RPMI7951 (cell line): ENCODE measurements around the gene TFAP2C. TPM values are rescaled to one million over a fixed set of nuclear protein-coding genes. Genes with fewer than 3 reads are reported as not detected.

Source experiments
- DNase-seq: peaks from one replicate; pipeline ENCODE4 v3.0.0-alpha.2; 2012; ENCODE audit warnings: low read depth
- total RNA-seq: library from RNA; depleted of rRNA; stranded (reverse); fragments of >200 nt; shearing (Covaris generic); gene quantifications from 2 replicates; pipeline ENCODE4 v1.2.3, GENCODE V29; 2014; rRNA removed

Gene TFAP2C
- total RNA-seq = 104 and 106 TPM in 2 replicates

DNA sequence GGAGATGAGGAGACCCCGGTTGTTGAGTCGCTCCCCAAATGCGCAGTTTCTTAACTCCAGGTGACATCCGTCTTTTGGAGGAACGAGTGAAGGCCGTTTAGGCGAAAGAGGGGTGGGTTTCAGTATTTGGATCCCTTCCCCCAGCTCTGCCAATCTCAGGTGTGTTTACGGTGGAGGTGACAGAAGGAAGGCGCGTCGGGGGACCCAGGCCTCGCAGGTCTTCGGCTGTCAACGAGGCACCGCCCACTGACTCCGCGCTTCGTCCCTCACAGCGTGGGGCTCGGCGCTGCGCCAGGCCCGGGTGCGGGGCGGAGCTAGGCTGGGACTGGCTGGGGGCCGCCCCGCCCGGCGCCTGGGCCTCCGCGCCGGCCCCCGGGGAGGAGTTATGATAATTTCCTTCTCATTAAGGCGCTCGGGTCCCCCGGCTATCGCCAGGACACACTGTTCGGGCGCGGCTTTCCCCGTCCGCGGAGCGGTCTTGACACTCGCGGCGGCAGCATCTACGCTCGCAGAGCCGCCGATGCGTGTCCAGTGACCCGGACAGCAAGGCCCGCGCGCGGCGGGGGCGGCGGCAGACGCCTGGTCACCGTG is at the start of gene TFAP2C:
Gene TFAP2C (plus strand): TSS at position 434 of the 591 bp plus-strand sequence. CDS start 239 bp downstream, outside the sequence.
- DNase-seq = peak; percentile 97

DNA sequence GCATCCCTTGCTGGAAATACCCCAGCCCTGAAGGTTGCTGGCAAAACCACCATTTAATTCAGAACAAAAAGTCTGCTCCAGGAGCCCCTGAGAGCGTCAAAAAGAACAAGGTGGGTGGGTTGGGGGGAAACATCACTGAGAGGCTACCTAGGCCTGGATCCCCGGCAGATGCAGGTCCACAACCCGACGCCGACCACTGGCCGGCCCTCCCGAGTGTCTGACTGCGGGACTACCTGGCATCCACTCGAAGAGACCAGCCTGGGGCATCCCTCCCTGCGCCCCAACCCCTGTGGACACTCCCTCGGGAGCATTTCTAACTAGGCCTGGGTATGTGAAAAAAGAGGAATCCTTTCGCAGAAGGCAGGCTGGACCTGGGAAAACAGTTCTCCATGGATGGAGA is 48.9 kb upstream of the TFAP2C start:
- no peak for DNase-seq

- DNase-seq = no peak
These were observed 47.4 kb upstream of the TFAP2C start for GRCh38 chr20:56581701-56582100.

DNA sequence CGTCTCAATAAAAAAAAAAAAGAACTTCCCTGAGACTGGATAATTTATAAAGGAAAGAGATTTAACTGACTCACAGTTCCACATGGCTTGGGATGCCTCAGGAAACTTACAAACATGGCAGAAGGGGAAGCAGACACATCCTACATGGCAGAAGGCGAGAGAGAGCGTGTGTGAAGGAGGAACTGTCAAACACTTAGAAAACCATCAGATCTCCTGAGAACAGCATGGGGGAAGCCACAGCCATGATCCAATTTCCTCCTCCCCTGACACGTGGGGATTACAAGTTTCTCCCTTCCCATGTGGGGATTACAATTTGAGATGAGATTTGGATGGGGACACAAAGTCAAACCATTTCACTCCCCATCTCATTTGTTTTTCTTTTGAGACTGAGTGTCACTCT is 46.6 kb upstream of the TFAP2C start:
- no peak for DNase-seq

DNA sequence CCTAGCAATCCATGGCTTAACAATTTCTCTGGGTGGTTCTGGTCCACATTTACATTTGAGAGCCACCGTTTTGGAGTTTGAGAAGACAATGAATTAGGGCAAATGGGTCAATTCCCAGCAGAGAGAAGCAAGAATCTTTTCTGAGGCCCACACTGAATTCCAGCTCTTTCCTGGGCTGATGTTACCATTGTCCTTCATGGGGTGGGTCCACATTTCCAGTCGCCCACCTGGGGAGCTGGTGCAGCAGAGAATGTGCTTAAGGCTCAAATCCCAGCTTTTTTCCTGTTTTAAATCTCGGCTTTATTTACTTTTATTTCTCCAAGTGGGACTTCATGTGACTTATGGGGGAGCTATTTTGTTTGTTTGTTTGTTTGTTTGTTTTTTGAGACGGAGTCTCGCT is 44.2 kb upstream of the TFAP2C start:
- no peak for DNase-seq

GRCh38 chr20:56587307-56588041 is 41.6 kb upstream of the TFAP2C start:
- DNase-seq = no peak

GRCh38 chr20:56588996-56589395 is 40.1 kb upstream of the TFAP2C start:
- no peak for DNase-seq

- no peak for DNase-seq
These were observed 39.5 kb upstream of the TFAP2C start for GRCh38 chr20:56589633-56590032.

DNA sequence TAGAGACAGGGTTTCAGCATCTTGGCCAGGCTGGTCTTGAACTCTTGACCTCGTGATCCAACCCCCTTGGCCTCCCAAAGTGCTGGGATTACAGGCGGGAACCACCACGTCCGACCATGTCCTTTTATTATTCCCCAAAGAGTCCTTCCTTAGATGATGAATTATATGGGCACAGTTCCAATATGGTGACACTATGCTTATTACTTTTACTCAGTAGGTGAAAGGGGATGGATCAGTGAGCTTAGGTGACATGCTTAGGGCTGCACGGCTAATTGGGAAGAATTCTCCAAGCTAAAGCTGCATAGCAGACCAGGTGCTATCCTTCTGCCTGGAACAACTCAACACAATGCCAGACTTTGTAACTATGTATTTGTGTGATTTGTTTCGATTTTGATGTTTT is 38.2 kb upstream of the TFAP2C start:
- DNase-seq = no peak

GRCh38 chr20:56592211-56592610 is 36.9 kb upstream of the TFAP2C start:
- DNase-seq = no peak

DNA sequence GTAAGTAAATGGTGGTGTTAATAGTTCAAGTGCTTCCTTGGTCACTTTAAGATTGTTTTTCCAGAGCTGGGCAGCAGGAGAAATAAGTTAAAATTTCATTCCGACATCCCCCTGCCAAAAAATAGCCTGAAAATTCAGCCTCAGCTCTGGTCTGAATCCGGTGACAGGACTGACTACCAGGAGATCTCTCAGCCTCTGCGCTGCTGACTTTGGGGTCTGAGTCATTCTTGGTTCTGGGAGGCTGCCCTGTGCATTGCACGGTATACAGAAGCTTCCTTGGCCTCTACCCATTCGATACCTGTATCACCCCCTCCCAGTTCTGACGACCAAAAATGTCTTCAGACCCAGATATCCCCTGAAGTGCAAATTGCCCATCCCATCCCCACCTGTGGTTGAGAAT is 36.3 kb upstream of the TFAP2C start:
- no peak for DNase-seq

DNA sequence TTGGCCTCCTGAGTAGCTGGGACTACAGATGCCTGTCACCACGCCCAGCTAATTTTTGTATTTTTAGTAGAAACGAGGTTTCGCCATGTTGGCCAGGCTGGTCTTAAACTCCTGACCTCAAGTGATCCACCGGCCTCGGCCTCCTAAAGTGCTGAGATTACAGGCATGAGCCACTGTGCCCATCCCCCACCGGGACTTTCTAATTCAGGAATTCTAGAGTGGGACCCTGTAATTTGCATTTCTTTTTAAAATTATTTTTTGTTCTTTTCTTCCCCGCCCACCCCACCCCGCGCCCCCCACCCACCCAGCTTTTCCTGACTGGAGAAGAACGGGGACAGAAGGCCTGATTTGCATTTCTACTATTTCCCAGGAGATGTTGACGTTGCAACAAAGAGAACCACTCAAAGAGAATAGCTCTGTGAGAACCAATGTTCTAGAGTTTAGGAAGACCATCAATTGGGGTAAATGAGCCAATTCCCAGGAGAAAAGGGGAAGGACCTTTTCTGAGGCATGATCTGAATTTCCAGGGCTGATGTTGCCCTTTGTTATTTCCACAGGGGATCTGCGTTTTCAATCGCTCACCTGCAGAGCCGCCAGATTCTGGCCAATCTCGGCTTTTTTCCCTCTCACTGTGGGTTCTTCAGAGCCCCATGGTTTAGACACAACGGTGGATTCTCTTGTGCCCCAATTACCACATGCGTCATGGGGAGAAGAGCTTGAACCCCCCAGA is 33.2 kb upstream of the TFAP2C start:
- DNase-seq = no peak

DNA sequence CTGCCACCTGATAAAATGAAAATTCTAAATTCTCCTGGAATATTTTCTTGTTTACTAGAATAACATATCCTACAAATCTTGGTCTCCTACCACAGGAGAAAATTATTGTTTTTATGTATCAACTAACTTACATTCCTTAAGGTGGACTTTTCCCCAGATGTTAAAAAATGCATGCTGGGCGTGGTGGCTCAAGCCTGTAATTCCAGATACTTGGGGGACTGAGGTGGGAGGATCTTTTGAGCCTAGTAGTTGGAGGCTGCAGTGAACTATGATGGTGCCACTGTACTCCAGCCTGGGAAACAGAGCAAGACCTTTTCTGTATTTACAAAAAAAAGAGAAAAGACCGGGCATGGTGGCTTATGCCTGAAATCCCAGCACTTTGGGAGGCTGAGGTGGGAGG is 27.9 kb upstream of the TFAP2C start:
- no peak for DNase-seq

- DNase-seq = no peak
These were observed 24.4 kb upstream of the TFAP2C start for GRCh38 chr20:56604673-56605072.

GRCh38 chr20:56605261-56605996 is 23.7 kb upstream of the TFAP2C start:
- no peak for DNase-seq

GRCh38 chr20:56606174-56606945 is 22.7 kb upstream of the TFAP2C start:
- no peak for DNase-seq

DNA sequence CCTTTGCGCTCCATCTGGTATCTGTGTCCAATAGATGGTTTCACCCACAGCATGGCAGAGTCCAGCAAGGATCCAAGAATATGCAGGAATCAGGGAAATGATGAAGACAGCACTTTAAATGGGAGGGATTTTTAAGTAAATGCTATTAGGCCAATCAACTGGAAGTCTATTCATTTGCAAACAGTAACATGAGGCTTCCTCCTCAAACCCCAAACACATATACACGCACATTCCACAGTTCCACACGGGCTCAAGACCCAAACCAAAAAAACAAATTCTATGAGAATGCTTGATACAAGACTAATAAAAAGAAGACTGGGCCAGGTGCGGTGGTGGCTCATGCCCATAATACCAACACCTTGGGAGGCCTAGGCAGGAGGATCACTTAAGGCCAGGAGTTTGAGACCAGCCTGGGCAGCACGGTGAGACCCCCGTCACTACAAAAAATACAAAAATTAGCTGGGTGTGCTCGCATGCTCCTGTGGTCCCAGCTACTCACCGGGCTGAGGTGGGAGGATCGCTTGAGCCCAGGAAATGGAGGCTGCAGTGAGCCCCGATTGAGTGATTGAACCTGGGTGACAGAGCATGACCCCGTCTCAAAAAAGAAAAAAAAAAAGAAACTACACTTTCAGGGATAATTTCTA is 21.9 kb upstream of the TFAP2C start:
- DNase-seq = no peak

DNA sequence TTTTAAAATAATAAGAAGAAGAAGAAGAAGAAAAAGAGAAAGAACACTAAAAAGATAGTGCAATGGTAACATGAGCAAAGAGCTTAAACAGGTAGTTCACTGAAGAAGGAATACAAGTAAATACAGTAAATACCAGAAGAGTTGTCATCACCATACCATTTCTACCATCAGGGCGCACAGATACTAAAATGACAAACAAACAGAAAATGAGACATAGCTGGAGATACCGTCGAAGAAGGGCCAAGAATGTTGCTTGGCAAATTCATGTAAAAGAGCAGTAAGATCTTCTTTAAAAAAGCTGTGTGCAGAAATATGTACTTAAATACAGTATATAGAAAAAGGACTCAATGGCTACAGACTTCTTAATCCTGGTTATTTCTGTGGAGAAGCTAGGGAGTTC is 20.7 kb upstream of the TFAP2C start:
- no peak for DNase-seq

DNA sequence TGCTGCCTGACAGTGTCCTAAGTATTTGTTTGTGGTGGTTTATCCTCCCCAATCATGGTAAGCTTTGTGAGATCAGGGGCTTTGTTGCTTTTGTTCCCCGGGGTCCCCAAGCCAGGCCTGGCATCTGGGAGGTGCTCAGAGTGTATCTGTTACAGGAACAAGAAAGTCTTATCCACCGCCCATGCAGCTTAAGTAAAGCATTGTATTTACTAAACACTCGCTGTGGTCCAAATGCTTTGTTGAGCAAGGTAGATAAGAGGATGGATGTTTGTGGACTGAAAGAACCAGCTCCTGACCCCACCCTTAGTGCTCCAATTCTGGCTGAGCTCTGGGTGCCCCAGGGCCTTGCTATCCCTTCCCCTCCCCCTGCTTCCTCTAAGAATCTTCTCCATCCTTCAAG is 19.8 kb upstream of the TFAP2C start:
- no peak for DNase-seq

- DNase-seq = no peak
These were observed 19.0 kb upstream of the TFAP2C start for GRCh38 chr20:56610098-56610497.

GRCh38 chr20:56614196-56614595 is 14.9 kb upstream of the TFAP2C start:
- DNase-seq = no peak
